ENCODE measurements around the gene CPNE1. TPM values are rescaled to one million over a fixed set of nuclear protein-coding genes. Genes with fewer than 3 reads are reported as not detected.

Gene CPNE1
- total and polyA plus RNA-seq, 12 donors = 63.9 to 464 (median 160) TPM

DNA sequence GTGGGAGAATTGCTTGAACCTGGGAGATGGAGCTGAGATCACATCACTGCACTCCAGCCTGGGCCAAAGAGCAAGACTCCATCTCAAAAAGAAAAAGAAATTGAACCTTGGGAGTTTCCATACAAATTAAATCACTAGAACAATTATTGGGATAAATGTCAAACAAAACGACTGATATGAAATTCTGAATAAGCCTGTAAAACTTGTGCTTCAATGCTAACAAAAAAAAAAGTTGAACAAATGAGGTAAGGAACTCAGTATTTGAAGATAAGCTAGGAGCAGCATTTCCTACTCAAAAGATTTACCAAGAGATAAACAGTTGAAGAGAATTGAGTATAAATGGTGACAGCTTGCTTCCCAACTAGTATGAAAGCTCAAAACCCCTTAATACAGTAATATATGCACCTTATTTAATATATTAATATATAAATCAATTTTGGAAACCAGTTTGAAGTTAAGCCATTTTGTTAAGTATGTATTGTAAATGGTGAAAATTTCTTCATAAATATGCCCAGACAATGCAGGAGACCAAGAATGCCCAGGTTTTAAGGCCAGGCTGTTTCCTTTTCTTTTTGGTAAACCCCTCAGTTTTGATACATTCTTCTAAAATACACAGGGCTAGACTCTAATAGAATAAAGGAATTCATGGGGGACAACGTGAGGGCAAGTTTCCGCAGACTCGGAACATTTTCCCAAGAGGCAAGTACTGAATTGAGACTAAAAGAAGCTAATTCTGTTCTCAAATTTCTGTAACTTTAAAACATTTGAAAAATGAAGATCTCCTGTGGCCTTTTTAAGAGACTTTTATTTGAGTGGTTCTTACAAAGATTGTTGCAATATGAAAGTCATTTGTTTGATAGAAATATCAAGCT lies 38.4 kb upstream of the CPNE1 start:
- Histone ChIP-seq H3K36me3 (replicated peaks in 1 of 2) (peaks cover 0 to 70% of the 10 kb centered on the region in 2 donors), H3K27me3 (no peaks in the 10 kb centered on the region), H3K9me3 (replicated peaks in 1 of 3) (no peaks in the 10 kb centered on the region), H3K4me1 (replicated peaks in 1 of 2) (peaks cover 6 to 46% of the 10 kb centered on the region in 2 donors), H3K27ac (peak overlapping the region in 1 of 5 donors; percentile 3), H3K4me3 (no peak overlapping the region)
- no peak for DNase-seq
- WGBS, 4 donors = 65 to 73% (median 70%) methylated on average over 4 of the region's 4 CpGs
- no peak for TF ChIP-seq POLR2A (IDR thresholded peaks at IDR 0.05)
- TF ChIP-seq, protein P1, sequence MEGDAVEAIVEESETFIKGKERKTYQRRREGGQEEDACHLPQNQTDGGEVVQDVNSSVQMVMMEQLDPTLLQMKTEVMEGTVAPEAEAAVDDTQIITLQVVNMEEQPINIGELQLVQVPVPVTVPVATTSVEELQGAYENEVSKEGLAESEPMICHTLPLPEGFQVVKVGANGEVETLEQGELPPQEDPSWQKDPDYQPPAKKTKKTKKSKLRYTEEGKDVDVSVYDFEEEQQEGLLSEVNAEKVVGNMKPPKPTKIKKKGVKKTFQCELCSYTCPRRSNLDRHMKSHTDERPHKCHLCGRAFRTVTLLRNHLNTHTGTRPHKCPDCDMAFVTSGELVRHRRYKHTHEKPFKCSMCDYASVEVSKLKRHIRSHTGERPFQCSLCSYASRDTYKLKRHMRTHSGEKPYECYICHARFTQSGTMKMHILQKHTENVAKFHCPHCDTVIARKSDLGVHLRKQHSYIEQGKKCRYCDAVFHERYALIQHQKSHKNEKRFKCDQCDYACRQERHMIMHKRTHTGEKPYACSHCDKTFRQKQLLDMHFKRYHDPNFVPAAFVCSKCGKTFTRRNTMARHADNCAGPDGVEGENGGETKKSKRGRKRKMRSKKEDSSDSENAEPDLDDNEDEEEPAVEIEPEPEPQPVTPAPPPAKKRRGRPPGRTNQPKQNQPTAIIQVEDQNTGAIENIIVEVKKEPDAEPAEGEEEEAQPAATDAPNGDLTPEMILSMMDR (IDR thresholded peaks at IDR 0.05) = no peak
- intact Hi-C loops (cut with DNase I) = no loop called here

DNA sequence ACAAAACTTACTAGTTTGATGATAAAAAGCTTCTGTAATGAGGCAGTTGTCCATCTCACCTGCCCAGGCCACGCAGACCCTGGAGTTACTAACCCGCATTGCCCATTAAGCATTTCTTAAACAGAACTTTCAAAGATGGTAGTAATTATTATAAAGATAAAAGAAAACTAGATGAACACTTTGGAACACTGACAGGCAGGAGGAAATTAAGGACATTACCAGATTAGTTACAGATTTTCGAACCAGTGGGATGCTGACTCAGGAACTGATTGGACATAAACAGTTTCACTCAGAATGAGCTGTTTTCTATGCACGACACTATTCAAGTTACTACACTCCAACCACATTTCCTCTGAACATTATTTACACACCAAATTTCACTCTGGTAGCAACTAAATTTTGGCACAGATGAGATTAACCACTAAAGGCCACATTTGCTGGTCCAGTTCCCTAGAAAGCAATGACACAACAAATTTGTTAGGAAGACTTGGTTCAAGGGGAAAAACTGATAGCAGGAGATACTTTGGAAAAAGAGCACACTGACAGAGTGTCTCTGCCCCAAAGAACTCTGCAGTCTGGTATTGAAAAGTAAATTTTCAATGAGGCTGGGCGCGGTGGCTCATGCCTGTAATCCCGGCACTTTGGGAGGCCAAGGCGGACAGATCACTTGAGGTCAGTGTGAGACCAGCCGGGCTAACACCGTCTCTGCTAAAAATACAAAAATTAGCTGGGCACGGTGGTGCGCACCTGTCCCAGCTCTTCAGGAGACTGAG lies 37.5 kb upstream of the CPNE1 start:
- WGBS, 4 donors = 78 to 82% (median 80%) methylated on average over 12 of the region's 12 CpGs
- peaks cover 0 to 62% of the 10 kb centered on the region in 2 donors for H3K36me3 ChIP-seq (replicated peaks in 1 of 2)
- H3K27ac ChIP-seq = peak overlapping the region in 1 of 5 donors; percentile 3
- H3K4me1 ChIP-seq (replicated peaks in 1 of 2) = peaks cover 10 to 48% of the 10 kb centered on the region in 2 donors
- H3K9me3 ChIP-seq (replicated peaks in 1 of 3) = no peaks in the 10 kb centered on the region
- intact Hi-C loops (cut with DNase I) = no loop called here
- no peak for DNase-seq
- H3K4me3 ChIP-seq = no peak overlapping the region
- H3K27me3 ChIP-seq = no peaks in the 10 kb centered on the region
- TF ChIP-seq, protein P1 (IDR thresholded peaks at IDR 0.05) = no peak
- no peak for TF ChIP-seq POLR2A (IDR thresholded peaks at IDR 0.05)

DNA sequence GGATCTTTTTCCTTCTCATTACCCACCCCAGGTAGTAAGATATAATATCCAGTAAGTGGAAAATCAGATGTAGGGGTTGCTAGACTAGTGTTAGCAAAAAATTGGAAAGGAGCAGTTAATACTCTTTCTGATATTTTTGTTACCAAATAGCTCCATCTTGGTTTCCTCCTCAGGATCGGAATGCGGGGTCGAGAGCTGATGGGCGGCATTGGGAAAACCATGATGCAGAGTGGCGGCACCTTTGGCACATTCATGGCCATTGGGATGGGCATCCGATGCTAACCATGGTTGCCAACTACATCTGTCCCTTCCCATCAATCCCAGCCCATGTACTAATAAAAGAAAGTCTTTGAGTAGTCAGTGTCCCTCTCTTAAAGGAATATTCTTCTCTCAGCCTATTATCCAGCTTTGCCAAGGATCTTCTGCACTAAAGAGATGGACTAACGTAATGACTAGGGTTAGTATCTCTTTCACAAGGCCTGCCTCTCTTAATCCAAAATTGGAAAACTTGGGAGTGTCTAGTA lies 36.0 kb upstream of the CPNE1 start:
- TF ChIP-seq, protein P1 (IDR thresholded peaks at IDR 0.05) = no peak
- no peak for TF ChIP-seq POLR2A (IDR thresholded peaks at IDR 0.05)
- H3K4me1 ChIP-seq (replicated peaks in 1 of 2) = peaks cover 10 to 49% of the 10 kb centered on the region in 2 donors
- no peak for DNase-seq
- intact Hi-C loops (cut with DNase I) = no loop called here
- no peaks in the 10 kb centered on the region for H3K9me3 ChIP-seq (replicated peaks in 1 of 3)
- 85 to 88% (median 87%) methylated on average over 7 of the region's 7 CpGs for WGBS, 4 donors
- no peak overlapping the region for H3K27ac ChIP-seq
- H3K36me3 ChIP-seq (replicated peaks in 1 of 2) = peaks cover 0 to 46% of the 10 kb centered on the region in 2 donors
- H3K4me3 ChIP-seq = no peak overlapping the region
- no peaks in the 10 kb centered on the region for H3K27me3 ChIP-seq
